HEK293 (cell line): Measurements from ENCODE around the gene TSHZ2.

ENCODE experiments used
- CTCF ChIA-PET: fragments of 350-600 bp; formaldehyde crosslinking; extraction: SDS; loops from one replicate; lab custom pipeline; 2021; ENCODE audit warnings: antibody characterized with exemption; lab: Yijun Ruan, JAX
- POLR2A ChIA-PET: fragments of 300-600 bp; formaldehyde crosslinking; extraction: SDS; loops from one replicate; lab custom pipeline; 2020; ENCODE audit warnings: antibody characterized with exemption, inconsistent platforms; lab: Yijun Ruan, JAX
- H3K27ac ChIP-seq: fragments of 200-500 bp; sonication (Bioruptor generic); 2 replicates; pipeline ENCODE4 v1.5.1; 2014; ENCODE audit warnings: low read depth, low read length, control low read depth, inconsistent platforms; ENCODE audit errors: extremely low read depth
- H3K36me3 ChIP-seq, 2 experiments: fragments of 200-500 bp in 1 of 2; sonication (Bioruptor generic) in 1 of 2; 1 replicate in 1 of 2; 2 replicates in 1 of 2; pipeline ENCODE4 v1.5.1; 2014 to 2017; ENCODE audit warnings: inconsistent platforms in 2 of 2, low read length in 2 of 2; ENCODE audit not compliant: control insufficient read depth in 2 of 2, insufficient read depth in 1 of 2
- H3K4me1 ChIP-seq: fragments of 200-500 bp; sonication (Bioruptor generic); 2 replicates; pipeline ENCODE4 v1.5.1; 2014; ENCODE audit warnings: mild to moderate bottlenecking, low read length, inconsistent platforms; ENCODE audit not compliant: control insufficient read depth, insufficient read depth
- H3K4me3 ChIP-seq: 2 replicates; pipeline ENCODE4 v1.5.1; 2011; ENCODE audit warnings: low read depth, mild to moderate bottlenecking, control low read depth, low read length, moderate library complexity
- H3K9me3 ChIP-seq: fragments of 200-500 bp; sonication (Bioruptor generic); 2 replicates; pipeline ENCODE4 v1.5.1; 2014; ENCODE audit warnings: low read depth, low read length, inconsistent platforms; ENCODE audit not compliant: control insufficient read depth, insufficient read depth
- IKZF3 ChIP-seq: fragments of 450-650 bp; IDR thresholded peaks from 2 replicates; pipeline ENCODE4 v1.5.0; 2018; ENCODE audit warnings: missing biosample characterization, mild to moderate bottlenecking, missing genetic modification characterization, moderate library complexity
- PRDM1 ChIP-seq: fragments of 450-650 bp; formaldehyde crosslinking; IDR thresholded peaks from 2 replicates; pipeline ENCODE4; 2016; ENCODE audit warnings: missing biosample characterization, missing genetic modification characterization
- PRDM2 ChIP-seq: fragments of 450-650 bp; formaldehyde crosslinking; IDR thresholded peaks from 2 replicates; pipeline ENCODE4 v1.5.1; 2016; ENCODE audit warnings: missing biosample characterization, missing genetic modification characterization, borderline replicate concordance
- SCRT1 ChIP-seq: fragments of 450-650 bp; formaldehyde crosslinking; IDR thresholded peaks from 2 replicates; pipeline ENCODE4 v1.5.1; 2016; ENCODE audit warnings: missing biosample characterization, missing genetic modification characterization, borderline replicate concordance
- ZBTB8A ChIP-seq: fragments of 450-650 bp; formaldehyde crosslinking; IDR thresholded peaks from 2 replicates; pipeline ENCODE4 v1.5.1; 2016; ENCODE audit warnings: missing biosample characterization, missing genetic modification characterization
- ZFP3 ChIP-seq: fragments of 450-650 bp; formaldehyde crosslinking; IDR thresholded peaks from 2 replicates; pipeline ENCODE4 v1.5.1; 2016; ENCODE audit warnings: low read depth, missing biosample characterization, missing genetic modification characterization
- ZNF114 ChIP-seq: fragments of 450-650 bp; formaldehyde crosslinking; IDR thresholded peaks from 2 replicates; pipeline ENCODE4 v1.5.0; 2017; ENCODE audit warnings: missing biosample characterization, missing genetic modification characterization
- ZNF248 ChIP-seq: fragments of 450-650 bp; formaldehyde crosslinking; IDR thresholded peaks from 2 replicates; pipeline ENCODE4 v1.5.1; 2017; ENCODE audit warnings: missing biosample characterization, missing genetic modification characterization
- ZNF280D ChIP-seq: fragments of 450-650 bp; formaldehyde crosslinking; IDR thresholded peaks from 2 replicates; pipeline ENCODE4 v1.5.1; 2016; ENCODE audit warnings: missing biosample characterization, missing genetic modification characterization
- ZNF335 ChIP-seq: fragments of 450-650 bp; formaldehyde crosslinking; conservative IDR thresholded peaks from 2 replicates; pipeline ENCODE4 v1.5.1; 2016; ENCODE audit warnings: missing biosample characterization, missing genetic modification characterization
- ZNF529 ChIP-seq: fragments of 450-650 bp; formaldehyde crosslinking; IDR thresholded peaks from 2 replicates; pipeline ENCODE4 v1.5.1; 2017; ENCODE audit warnings: missing genetic modification characterization, missing biosample characterization; ENCODE audit not compliant: insufficient replicate concordance
- ZNF548 ChIP-seq: fragments of 450-650 bp; formaldehyde crosslinking; IDR thresholded peaks from 2 replicates; pipeline ENCODE4 v1.5.1; 2016; ENCODE audit warnings: missing biosample characterization, missing genetic modification characterization
- ZNF585B ChIP-seq: fragments of 450-650 bp; formaldehyde crosslinking; IDR thresholded peaks from 2 replicates; pipeline ENCODE4 v1.5.1; 2016; ENCODE audit warnings: missing biosample characterization, missing genetic modification characterization
- ZNF623 ChIP-seq: fragments of 450-650 bp; formaldehyde crosslinking; IDR thresholded peaks from 2 replicates; pipeline ENCODE4 v1.5.1; 2016; ENCODE audit warnings: missing biosample characterization, missing genetic modification characterization
- ZNF791 ChIP-seq: fragments of 450-650 bp; formaldehyde crosslinking; IDR thresholded peaks from 2 replicates; pipeline ENCODE4 v1.5.1; 2016; ENCODE audit warnings: missing biosample characterization, missing genetic modification characterization
- ZSCAN5A ChIP-seq: fragments of 450-650 bp; formaldehyde crosslinking; IDR thresholded peaks from 2 replicates; pipeline ENCODE4 v1.5.1; 2016; ENCODE audit warnings: missing biosample characterization, missing genetic modification characterization
- TF ChIP-seq, protein P1 (sequence below): fragments of 450-650 bp; formaldehyde crosslinking; IDR thresholded peaks from 2 replicates; pipeline ENCODE4 v1.5.1; 2016; ENCODE audit warnings: missing biosample characterization, missing genetic modification characterization

TSHZ2 gene

GRCh38 chr20:53252002-53252401 lies 279.8 kb downstream of the TSHZ2 start (continued):
- TF ChIP-seq PRDM2 (no peak), IKZF3 (tag by site-specific recombination) (no peak), ZNF791 (no peak), ZNF548 (no peak), ZNF248 (no peak), ZNF335 (no peak)
- TF ChIP-seq, protein P1, sequence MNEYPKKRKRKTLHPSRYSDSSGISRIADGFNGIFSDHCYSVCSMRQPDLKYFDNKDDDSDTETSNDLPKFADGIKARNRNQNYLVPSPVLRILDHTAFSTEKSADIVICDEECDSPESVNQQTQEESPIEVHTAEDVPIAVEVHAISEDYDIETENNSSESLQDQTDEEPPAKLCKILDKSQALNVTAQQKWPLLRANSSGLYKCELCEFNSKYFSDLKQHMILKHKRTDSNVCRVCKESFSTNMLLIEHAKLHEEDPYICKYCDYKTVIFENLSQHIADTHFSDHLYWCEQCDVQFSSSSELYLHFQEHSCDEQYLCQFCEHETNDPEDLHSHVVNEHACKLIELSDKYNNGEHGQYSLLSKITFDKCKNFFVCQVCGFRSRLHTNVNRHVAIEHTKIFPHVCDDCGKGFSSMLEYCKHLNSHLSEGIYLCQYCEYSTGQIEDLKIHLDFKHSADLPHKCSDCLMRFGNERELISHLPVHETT (tag by site-specific recombination), result no peak
- TF ChIP-seq, all 188 proteins: peak for 0

DNA sequence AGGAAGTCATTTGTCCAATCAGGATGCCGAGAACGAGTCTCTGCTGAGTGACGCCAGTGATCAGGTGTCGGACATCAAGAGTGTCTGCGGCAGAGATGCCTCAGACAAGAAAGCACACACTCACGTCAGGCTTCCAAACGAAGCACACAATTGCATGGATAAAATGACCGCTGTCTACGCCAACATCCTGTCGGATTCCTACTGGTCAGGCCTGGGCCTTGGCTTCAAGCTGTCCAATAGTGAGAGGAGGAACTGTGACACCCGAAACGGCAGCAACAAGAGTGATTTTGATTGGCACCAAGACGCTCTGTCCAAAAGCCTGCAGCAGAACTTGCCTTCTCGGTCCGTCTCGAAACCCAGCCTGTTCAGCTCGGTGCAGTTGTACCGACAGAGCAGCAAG lies 281.5 kb downstream of the TSHZ2 start:
- Histone ChIP-seq H3K9me3 (no peaks in the 10 kb centered on the region), H3K4me3 (no peak overlapping the region), H3K4me1 (no peaks in the 10 kb centered on the region), H3K36me3 (peaks cover 0 to 6% of the 10 kb centered on the region in 2 experiments; a peak in 1 of 3 replicates), H3K27ac (no peak overlapping the region)
- TF ChIP-seq ZNF623 (tag by site-specific recombination) (no peak), ZNF529 (tag by site-specific recombination) (no peak), ZNF280D (no peak), ZNF585B (tag by site-specific recombination) (no peak), ZFP3 (tag by site-specific recombination) (no peak), ZNF114 (tag by site-specific recombination) (no peak), PRDM1 (tag by site-specific recombination) (no peak), ZBTB8A (tag by site-specific recombination) (no peak), ZSCAN5A (tag by site-specific recombination) (no peak), SCRT1 (tag by site-specific recombination) (no peak)
- ChIA-PET POLR2A (no interaction called here), CTCF (interaction anchor here (0.6 kb wide), 2 partner anchors 200 to 1039 kb away, joined by 3 to 4 read pairs; no protein-coding TSS in a partner anchor)
